ENCODE measurements around the gene KHSRP. TPM values are rescaled to one million over a fixed set of nuclear protein-coding genes. Genes with fewer than 3 reads are reported as not detected.

Gene KHSRP
- total RNA-seq, 1 donor from 2014 or later = 436 TPM

- Mint-ChIP-seq H3K27me3 (no peaks in the 10 kb centered on the region), H3K27ac (peak overlapping the region; percentile 96), H3K4me1 (ENCODE audit: low read depth) (peaks cover 18% of the 10 kb centered on the region), H3K4me3 (ENCODE audit: low read depth) (peak overlapping the region; percentile 88), H3K36me3 (ENCODE audit: insufficient read depth) (peaks cover 9% of the 10 kb centered on the region), H3K9me3 (ENCODE audit: low read depth) (no peaks in the 10 kb centered on the region)
- DNase-seq (ENCODE audit: low spot score, unreplicated experiment) = peak; percentile 92
- TF ChIP-seq, protein P1, sequence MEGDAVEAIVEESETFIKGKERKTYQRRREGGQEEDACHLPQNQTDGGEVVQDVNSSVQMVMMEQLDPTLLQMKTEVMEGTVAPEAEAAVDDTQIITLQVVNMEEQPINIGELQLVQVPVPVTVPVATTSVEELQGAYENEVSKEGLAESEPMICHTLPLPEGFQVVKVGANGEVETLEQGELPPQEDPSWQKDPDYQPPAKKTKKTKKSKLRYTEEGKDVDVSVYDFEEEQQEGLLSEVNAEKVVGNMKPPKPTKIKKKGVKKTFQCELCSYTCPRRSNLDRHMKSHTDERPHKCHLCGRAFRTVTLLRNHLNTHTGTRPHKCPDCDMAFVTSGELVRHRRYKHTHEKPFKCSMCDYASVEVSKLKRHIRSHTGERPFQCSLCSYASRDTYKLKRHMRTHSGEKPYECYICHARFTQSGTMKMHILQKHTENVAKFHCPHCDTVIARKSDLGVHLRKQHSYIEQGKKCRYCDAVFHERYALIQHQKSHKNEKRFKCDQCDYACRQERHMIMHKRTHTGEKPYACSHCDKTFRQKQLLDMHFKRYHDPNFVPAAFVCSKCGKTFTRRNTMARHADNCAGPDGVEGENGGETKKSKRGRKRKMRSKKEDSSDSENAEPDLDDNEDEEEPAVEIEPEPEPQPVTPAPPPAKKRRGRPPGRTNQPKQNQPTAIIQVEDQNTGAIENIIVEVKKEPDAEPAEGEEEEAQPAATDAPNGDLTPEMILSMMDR (IDR thresholded peaks at IDR 0.05; ENCODE audit: unreplicated experiment) = peak; percentile 68
Observed at GRCh38 chr19:6460099-6460884, 35.7 kb upstream of the KHSRP start.

GRCh38 chr19:6459262-6460098 is 34.9 kb upstream of the KHSRP start, which contains the start of gene SLC25A23:
Gene SLC25A23, minus strand, starts transcription at chr19:6459792. Its CDS starts 164 bp downstream, at chr19:6459628.
- H3K27me3 Mint-ChIP-seq = no peaks in the 10 kb centered on the region
- no peaks in the 10 kb centered on the region for H3K9me3 Mint-ChIP-seq (ENCODE audit: low read depth)
- peak; percentile 65 for DNase-seq (ENCODE audit: low spot score, unreplicated experiment)
- H3K4me1 Mint-ChIP-seq (ENCODE audit: low read depth) = peaks cover 11% of the 10 kb centered on the region
- H3K36me3 Mint-ChIP-seq (ENCODE audit: insufficient read depth) = peaks cover 17% of the 10 kb centered on the region
- TF ChIP-seq, protein P1 (IDR thresholded peaks at IDR 0.05; ENCODE audit: unreplicated experiment) = no peak
- peak within 1 kb of the TSS; percentile 90 for H3K4me3 Mint-ChIP-seq (ENCODE audit: low read depth)
- peak within 1 kb of the TSS; percentile 96 for H3K27ac Mint-ChIP-seq

GRCh38 chr19:6458695-6459261 is 34.2 kb upstream of the KHSRP start:
- H3K27ac Mint-ChIP-seq = peak overlapping the region; percentile 93
- H3K4me1 Mint-ChIP-seq (ENCODE audit: low read depth) = peaks cover 8% of the 10 kb centered on the region
- DNase-seq (ENCODE audit: low spot score, unreplicated experiment) = no peak
- H3K27me3 Mint-ChIP-seq = no peaks in the 10 kb centered on the region
- H3K9me3 Mint-ChIP-seq (ENCODE audit: low read depth) = no peaks in the 10 kb centered on the region
- peaks cover 23% of the 10 kb centered on the region for H3K36me3 Mint-ChIP-seq (ENCODE audit: insufficient read depth)
- H3K4me3 Mint-ChIP-seq (ENCODE audit: low read depth) = peak overlapping the region; percentile 90
- TF ChIP-seq, protein P1 (IDR thresholded peaks at IDR 0.05; ENCODE audit: unreplicated experiment) = no peak

DNA sequence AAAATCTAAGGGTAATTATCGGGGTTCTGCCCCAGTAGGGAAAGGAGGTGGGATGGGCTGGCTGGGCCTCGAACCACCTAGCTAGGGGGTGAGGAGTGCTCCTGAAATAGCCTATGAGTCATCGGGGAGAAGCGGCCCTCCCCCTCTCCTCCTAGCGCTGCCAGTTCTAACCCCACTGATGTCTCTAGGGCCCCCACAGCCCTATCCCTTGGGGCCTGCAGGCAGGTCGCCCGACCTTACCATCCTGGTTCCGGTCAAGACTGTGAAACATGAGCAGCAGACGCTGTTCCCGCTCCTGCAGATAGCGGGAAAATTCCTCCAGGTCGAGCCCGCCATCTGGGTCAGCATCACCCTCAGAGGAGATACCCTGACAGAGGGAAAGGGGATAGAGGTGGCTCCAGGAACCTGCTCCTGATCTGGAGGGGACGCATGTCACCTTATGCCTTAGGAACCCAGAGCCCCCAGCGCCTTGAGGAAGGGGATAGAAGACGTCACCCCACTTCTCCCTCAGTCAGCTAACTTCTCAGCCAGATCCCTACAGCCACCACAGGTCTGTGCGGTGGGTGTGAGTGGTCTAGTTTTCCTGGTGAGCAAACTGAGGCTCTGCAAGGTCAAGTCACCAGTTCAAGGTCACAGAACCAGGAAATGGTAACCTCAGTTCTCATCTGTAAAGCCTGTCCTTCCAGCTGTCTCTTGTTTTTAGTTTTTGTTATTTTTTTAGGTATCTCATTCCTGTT is 33.5 kb upstream of the KHSRP start:
- Mint-ChIP-seq H3K27ac (no peak overlapping the region), H3K27me3 (no peaks in the 10 kb centered on the region), H3K36me3 (ENCODE audit: insufficient read depth) (peaks cover 30% of the 10 kb centered on the region), H3K4me3 (ENCODE audit: low read depth) (peak overlapping the region; percentile 90), H3K9me3 (ENCODE audit: low read depth) (no peaks in the 10 kb centered on the region), H3K4me1 (ENCODE audit: low read depth) (peaks cover 8% of the 10 kb centered on the region)
- TF ChIP-seq, protein P1 (IDR thresholded peaks at IDR 0.05; ENCODE audit: unreplicated experiment) = no peak
- DNase-seq (ENCODE audit: low spot score, unreplicated experiment) = no peak
